ENCODE data around the gene AANAT. TPM values are rescaled to one million over a fixed set of nuclear protein-coding genes. Genes with fewer than 3 reads are reported as not detected.

Gene AANAT
- total RNA-seq, 6 experiments from 2014 or later = 0.21 TPM; not detected in 5

DNA sequence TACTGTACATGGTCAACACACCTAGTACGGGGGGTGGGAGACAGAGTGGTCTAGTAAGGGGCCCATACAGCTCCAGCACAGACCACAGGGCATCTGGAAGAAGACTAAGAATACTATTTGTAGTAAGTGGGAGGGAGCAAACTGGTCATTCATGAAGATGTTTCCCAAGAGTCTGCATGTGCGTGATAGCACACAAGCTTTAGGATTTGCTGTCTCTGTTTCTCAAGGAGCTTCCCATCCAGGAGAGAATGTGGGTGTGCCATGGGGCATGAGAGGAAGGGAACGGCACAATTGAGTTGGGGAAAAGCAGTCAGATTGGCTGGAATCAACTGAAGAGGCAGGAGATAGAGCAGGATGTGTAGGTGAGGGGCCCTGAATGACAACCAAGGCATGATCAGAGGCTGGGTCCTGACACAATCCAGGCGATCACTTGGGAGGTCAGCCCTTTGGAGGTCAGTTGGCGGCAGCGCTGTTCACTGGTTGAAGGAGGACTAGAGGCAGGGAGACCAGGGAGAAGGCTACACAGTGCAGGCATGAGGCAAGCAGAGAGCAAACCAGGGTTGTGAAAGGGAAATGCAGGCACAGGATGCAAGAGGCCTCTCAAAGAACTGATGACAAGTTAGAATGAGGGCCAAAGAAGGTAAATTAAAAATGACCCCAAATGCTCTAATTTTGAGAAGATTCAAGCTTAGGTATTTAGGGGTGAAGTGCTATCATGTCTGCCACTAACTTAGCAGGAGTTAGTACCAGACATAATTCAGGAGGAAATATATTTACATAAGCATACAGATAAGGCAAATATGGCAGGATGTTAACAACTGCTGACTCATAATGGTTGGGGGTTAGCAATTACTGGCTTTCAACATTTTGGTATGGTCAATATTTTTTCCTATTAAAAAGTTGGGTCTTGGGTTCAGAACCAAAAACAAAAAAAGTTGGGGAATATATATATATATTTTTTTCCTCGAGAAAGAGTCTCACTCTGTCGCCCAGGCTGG lies 24.8 kb upstream of the AANAT start:
- no peak for DNase-seq
- H3K27ac Mint-ChIP-seq = peak overlapping the region; percentile 84
- TF ChIP-seq, protein P1, sequence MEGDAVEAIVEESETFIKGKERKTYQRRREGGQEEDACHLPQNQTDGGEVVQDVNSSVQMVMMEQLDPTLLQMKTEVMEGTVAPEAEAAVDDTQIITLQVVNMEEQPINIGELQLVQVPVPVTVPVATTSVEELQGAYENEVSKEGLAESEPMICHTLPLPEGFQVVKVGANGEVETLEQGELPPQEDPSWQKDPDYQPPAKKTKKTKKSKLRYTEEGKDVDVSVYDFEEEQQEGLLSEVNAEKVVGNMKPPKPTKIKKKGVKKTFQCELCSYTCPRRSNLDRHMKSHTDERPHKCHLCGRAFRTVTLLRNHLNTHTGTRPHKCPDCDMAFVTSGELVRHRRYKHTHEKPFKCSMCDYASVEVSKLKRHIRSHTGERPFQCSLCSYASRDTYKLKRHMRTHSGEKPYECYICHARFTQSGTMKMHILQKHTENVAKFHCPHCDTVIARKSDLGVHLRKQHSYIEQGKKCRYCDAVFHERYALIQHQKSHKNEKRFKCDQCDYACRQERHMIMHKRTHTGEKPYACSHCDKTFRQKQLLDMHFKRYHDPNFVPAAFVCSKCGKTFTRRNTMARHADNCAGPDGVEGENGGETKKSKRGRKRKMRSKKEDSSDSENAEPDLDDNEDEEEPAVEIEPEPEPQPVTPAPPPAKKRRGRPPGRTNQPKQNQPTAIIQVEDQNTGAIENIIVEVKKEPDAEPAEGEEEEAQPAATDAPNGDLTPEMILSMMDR (IDR thresholded peaks at IDR 0.05) = no peak
- H3K4me1 Mint-ChIP-seq (ENCODE audit: low read depth) = peaks cover 82% of the 10 kb centered on the region
- no peaks in the 10 kb centered on the region; the same call in 1 of the 2 replicates for H3K36me3 Mint-ChIP-seq (ENCODE audit: low read depth)
- H3K4me3 Mint-ChIP-seq = peak overlapping the region; percentile 25
- H3K27me3 Mint-ChIP-seq (ENCODE audit: insufficient read depth) = peaks cover 2% of the 10 kb centered on the region
- H3K9me3 Mint-ChIP-seq = no peaks in the 10 kb centered on the region

- Mint-ChIP-seq H3K27me3 (ENCODE audit: insufficient read depth) (peaks cover 2% of the 10 kb centered on the region), H3K4me3 (peak overlapping the region; percentile 92), H3K9me3 (no peaks in the 10 kb centered on the region), H3K36me3 (ENCODE audit: low read depth) (no peaks in the 10 kb centered on the region; the same call in 1 of the 2 replicates), H3K27ac (peak overlapping the region; percentile 96), H3K4me1 (ENCODE audit: low read depth) (peaks cover 79% of the 10 kb centered on the region)
- TF ChIP-seq, protein P1 (IDR thresholded peaks at IDR 0.05) = no peak
- no peak for DNase-seq
Observed at GRCh38 chr17:76444518-76445311, 22.7 kb upstream of the AANAT start.

DNA sequence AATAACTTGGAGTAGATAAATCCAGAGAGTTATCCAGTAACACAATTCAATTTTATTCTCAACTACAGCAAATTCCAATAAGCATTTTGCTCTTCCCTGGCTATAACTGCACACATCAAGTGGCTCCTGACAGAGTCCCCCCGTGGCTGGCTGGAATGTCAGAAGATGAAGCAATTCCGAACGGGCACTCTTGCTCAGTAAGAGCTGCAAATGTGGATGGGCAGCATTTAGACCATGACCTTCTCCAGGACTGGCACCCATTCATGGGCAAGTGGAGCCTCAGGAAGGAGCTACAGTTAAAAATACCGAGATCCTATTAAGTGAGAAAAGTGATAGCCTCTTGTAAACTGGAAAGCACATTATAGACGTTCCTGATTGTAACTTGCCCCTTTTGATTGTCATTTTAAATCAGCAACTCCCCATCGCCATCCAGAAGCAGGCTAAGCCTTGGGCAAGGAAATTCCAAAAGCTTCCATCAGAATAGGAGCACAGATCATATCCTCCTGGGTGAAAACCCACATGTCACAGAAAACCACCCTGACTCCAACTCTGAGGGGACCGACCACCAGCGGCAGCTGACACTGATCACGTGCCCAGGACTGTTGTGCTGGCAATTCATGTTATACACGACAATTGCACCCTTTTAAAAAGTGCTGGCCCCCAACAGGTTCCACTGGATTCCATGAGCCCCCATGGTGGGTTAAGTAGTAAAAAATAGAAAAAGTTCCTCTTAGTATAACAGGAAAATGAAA lies 21.5 kb upstream of the AANAT start:
- Mint-ChIP-seq H3K4me3 (peak overlapping the region; percentile 92), H3K9me3 (no peaks in the 10 kb centered on the region), H3K4me1 (ENCODE audit: low read depth) (peaks cover 86% of the 10 kb centered on the region), H3K27ac (peak overlapping the region; percentile 96), H3K36me3 (ENCODE audit: low read depth) (no peaks in the 10 kb centered on the region; the same call in 1 of the 2 replicates), H3K27me3 (ENCODE audit: insufficient read depth) (peaks cover 2% of the 10 kb centered on the region)
- no peak for DNase-seq
- TF ChIP-seq, protein P1 (IDR thresholded peaks at IDR 0.05) = no peak

DNA sequence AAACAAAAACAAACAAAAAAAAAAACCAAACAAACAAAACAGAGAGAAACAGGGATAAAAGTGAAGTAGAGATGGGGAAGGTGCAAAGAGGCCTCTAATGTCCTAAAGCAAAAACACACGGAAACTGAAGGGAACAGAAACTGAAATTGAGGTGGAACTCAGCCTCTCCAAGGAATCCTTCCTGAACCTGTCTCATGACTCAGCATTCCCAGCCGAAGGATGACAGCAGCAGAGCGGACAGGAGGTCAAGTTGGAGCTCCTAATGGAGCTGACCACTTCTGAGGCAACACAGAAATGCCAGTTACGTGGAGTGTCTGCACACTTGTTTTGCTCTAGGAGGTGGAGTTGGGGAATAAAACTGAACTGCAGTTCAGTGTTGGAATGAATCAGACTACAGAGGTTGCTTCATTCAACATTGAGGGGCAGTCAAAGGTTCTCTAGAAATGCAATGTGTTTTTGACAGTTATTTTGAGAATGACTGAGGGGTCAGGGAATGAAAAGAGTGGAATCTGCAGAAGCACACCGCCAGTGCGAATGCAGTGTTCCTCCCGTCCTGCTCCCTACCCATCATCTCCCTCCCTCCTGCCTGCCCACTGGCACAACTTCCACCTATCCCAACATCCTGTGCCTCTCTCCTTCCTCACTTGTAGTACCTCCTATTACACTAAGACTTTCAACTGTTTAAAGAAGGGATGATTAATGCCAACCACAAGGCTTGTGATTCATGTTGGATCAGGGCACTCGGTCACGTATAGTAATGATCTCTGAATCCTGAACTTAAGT lies 20.8 kb upstream of the AANAT start:
- peak overlapping the region; percentile 96 for H3K27ac Mint-ChIP-seq
- H3K27me3 Mint-ChIP-seq (ENCODE audit: insufficient read depth) = peaks cover 2% of the 10 kb centered on the region
- H3K4me1 Mint-ChIP-seq (ENCODE audit: low read depth) = peaks cover 94% of the 10 kb centered on the region
- TF ChIP-seq, protein P1 (IDR thresholded peaks at IDR 0.05) = no peak
- peak; percentile 90 for DNase-seq
- peak overlapping the region; percentile 92 for H3K4me3 Mint-ChIP-seq
- no peaks in the 10 kb centered on the region; the same call in 1 of the 2 replicates for H3K36me3 Mint-ChIP-seq (ENCODE audit: low read depth)
- no peaks in the 10 kb centered on the region for H3K9me3 Mint-ChIP-seq
